HepG2 (cell line): ENCODE measurements around the gene NLGN2. TPM values are rescaled to one million over a fixed set of nuclear protein-coding genes. Genes with fewer than 3 reads are reported as not detected.

ENCODE experiments used
- ATAC-seq: fragments of 200-7000 bp; cut with Tn5 transposase; 3 replicates; pipeline ENCODE4 v1.9.1; 2020; ENCODE audit warnings: mild to moderate bottlenecking, moderate library complexity
- BruUV-seq: library from RNA; stranded (reverse); fragments of 400-500 nt; replicated peaks from 2 replicates; lab custom pipeline; 2021; lab: Mats Ljungman, UMichigan
- CTCF ChIA-PET: fragments of 300-600 bp; formaldehyde crosslinking; extraction: SDS; loops from one replicate; lab custom pipeline; 2021; ENCODE audit warnings: low total read pairs, inconsistent platforms, low intra/inter-chr PET ratio; lab: Yijun Ruan, JAX
- POLR2A ChIA-PET: fragments of 350-600 bp; sonication (Branson Sonifier 250); formaldehyde crosslinking; loops from one replicate; lab custom pipeline; 2020; ENCODE audit warnings: antibody characterized with exemption, inconsistent platforms; lab: Yijun Ruan, JAX
- DNase-seq: peaks from one replicate; pipeline ENCODE4 v3.0.0-alpha.2; 2015; ENCODE audit warnings: low spot score
- FAIRE-seq: peaks from 3 replicates; lab custom pipeline; 2011; peaks lifted over from hg19 to GRCh38; lab: Jason Lieb, UNC
- H2AFZ ChIP-seq: one replicate; pipeline ENCODE4 v1.6.1; 2011; ENCODE audit warnings: low read length, inconsistent platforms
- H3K27ac ChIP-seq: fragments of 300-600 bp; 3 replicates; pipeline ENCODE4 v1.8.0; 2011; ENCODE audit warnings: mixed run types, mild to moderate bottlenecking, mixed read lengths, low read length, inconsistent platforms; ENCODE audit not compliant: insufficient read depth; ENCODE audit errors: extremely low read length
- H3K27me3 ChIP-seq, 2 experiments: fragments of 200-600 bp in 1 of 2; 2 replicates in 1 of 2; 3 replicates in 1 of 2; pipeline versions ENCODE4 v1.6.0 to v1.8.0; 2011; ENCODE audit warnings: low read length in 2 of 2, mild to moderate bottlenecking in 2 of 2, moderate library complexity in 2 of 2, inconsistent platforms in 1 of 2; ENCODE audit not compliant: insufficient read depth in 2 of 2, control insufficient read depth in 1 of 2
- H3K36me3 ChIP-seq, 2 experiments: fragments of 200-600 bp in 1 of 2; replicated peaks in 1 of 2; 2 replicates in 1 of 2; 3 replicates in 1 of 2; pipeline versions ENCODE4 v1.5.1 to v1.8.0; 2011; ENCODE audit warnings: low read length in 2 of 2, inconsistent platforms in 1 of 2; ENCODE audit not compliant: insufficient read depth in 2 of 2, control insufficient read depth in 1 of 2
- H3K4me1 ChIP-seq: 2 replicates; pipeline ENCODE4 v1.5.1; 2012; ENCODE audit warnings: low read length, inconsistent platforms; ENCODE audit not compliant: insufficient read depth
- H3K4me2 ChIP-seq: 2 replicates; pipeline ENCODE4 v1.6.0; 2011; ENCODE audit warnings: low read depth, low read length, inconsistent platforms
- H3K4me3 ChIP-seq, 3 experiments: fragments of 200-600 bp in 1 of 3; sonication (generic), shearing (Covaris generic) in 1 of 3; replicated peaks in 1 of 3; 2 replicates each; pipeline ENCODE4 v1.5.1; 2011 to 2016; ENCODE audit warnings: low read length in 3 of 3, inconsistent platforms in 2 of 3, low read depth in 2 of 3, mild to moderate bottlenecking in 2 of 3, control low read depth in 1 of 3, mixed read lengths in 1 of 3; ENCODE audit not compliant: insufficient read depth in 1 of 3
- H3K79me2 ChIP-seq: one replicate; pipeline ENCODE4 v1.6.1; 2011; ENCODE audit warnings: low read length, inconsistent platforms; ENCODE audit not compliant: insufficient read depth
- H3K9ac ChIP-seq: 2 replicates; pipeline ENCODE4 v1.6.0; 2011; ENCODE audit warnings: mild to moderate bottlenecking, low read depth, low read length, inconsistent platforms; ENCODE audit not compliant: insufficient read depth
- H3K9me3 ChIP-seq: 2 replicates; pipeline ENCODE4 v1.5.1; 2012; ENCODE audit warnings: mild to moderate bottlenecking, low read length
- H4K20me1 ChIP-seq: 2 replicates; pipeline ENCODE4 v1.6.0; 2011; ENCODE audit warnings: inconsistent platforms, mild to moderate bottlenecking, low read length, moderate library complexity; ENCODE audit not compliant: insufficient read depth
- ATRX ChIP-seq: sonication (generic); formaldehyde crosslinking; IDR thresholded peaks from 2 replicates; pipeline ENCODE4 v1.4.0; 2020; ENCODE audit warnings: missing genetic modification reagents, borderline replicate concordance
- POLR2G ChIP-seq: fragments of 200-400 bp; formaldehyde crosslinking; IDR thresholded peaks from 2 replicates; pipeline ENCODE4 v1.6.1; 2018; ENCODE audit warnings: mild to moderate bottlenecking, low read depth, low read length, moderate library complexity
- SMAD1 ChIP-seq: sonication (generic); formaldehyde crosslinking; IDR thresholded peaks from 2 replicates; pipeline ENCODE4 v1.4.0; 2020; ENCODE audit warnings: missing genetic modification reagents, low read depth, mild to moderate bottlenecking, borderline replicate concordance
- THRA ChIP-seq: sonication (generic); formaldehyde crosslinking; IDR thresholded peaks from 2 replicates; pipeline ENCODE4 v1.4.0; 2020; ENCODE audit warnings: missing genetic modification reagents, borderline replicate concordance
- TRIM24 ChIP-seq: sonication (generic); formaldehyde crosslinking; IDR thresholded peaks from 2 replicates; pipeline ENCODE4 v1.8.0; 2022; ENCODE audit warnings: mild to moderate bottlenecking, missing genetic modification reagents
- ZNF687 ChIP-seq: sonication (generic); formaldehyde crosslinking; IDR thresholded peaks from 2 replicates; pipeline ENCODE4 v1.5.1; 2020; ENCODE audit warnings: mild to moderate bottlenecking, missing genetic modification reagents, moderate library complexity
- ZNF75D ChIP-seq: sonication (generic); formaldehyde crosslinking; IDR thresholded peaks from 2 replicates; pipeline ENCODE4 v1.8.1; 2023; ENCODE audit warnings: missing genetic modification reagents, mild to moderate bottlenecking, borderline replicate concordance
- WGBS: methylation state at CpG from one replicate; pipeline ENCODE4 v1.1.6; 2017; ENCODE audit warnings: low lambda C conversion rate; 5-methylcytosine and 5-hydroxymethylcytosine counted together
- in situ Hi-C: cut with HindIII; loops from 2 replicates; pipeline ENCODE4 v1.10.0; 2017; ENCODE audit warnings: low pct_unique_long_range_greater_than_20kb; ENCODE audit not compliant: extremely low pct_ligation_motif_present
- intact Hi-C: fragments of 100-400 bp; cut with micrococcal nuclease; formaldehyde crosslinking; loops from one replicate; pipeline ENCODE4 v1.10.0; 2022; ENCODE audit not compliant: unreplicated experiment
- polyA plus RNA-seq, 8 experiments: library from polyadenylated mRNA; depleted of rRNA in 3 of 8; stranded (reverse) in 7 of 8; unstranded in 1 of 8; fragments of >200 nt; fragmentation: Illumina TruSeq in 4 of 8; extraction: Trizol in 4 of 8; gene quantifications; 2 replicates each; pipeline versions ENCODE4 v1.2.1 to v1.2.3, GENCODE V29; 2011 to 2016; ENCODE audit warnings: low read depth in 4 of 8, missing spikeins in 1 of 8, mixed read lengths in 1 of 8; ENCODE audit not compliant: insufficient read depth in 1 of 8
- total RNA-seq, 5 experiments: library from RNA; depleted of rRNA; stranded (reverse); fragments of >200 nt; fragmentation: Illumina TruSeq; extraction: Trizol; gene quantifications; 2 replicates each; pipeline ENCODE4 v1.2.3, GENCODE V29; 2016; ENCODE audit warnings: low read depth in 1 of 5

Gene NLGN2
- total and polyA plus RNA-seq, 2 of the 13 experiments (the other 11 are each of a cell fraction or from before 2014, with no cell fraction given), result 1.9 to 11.0 TPM

GRCh38 chr17:7418472-7419152 lies 11.0 kb downstream of the NLGN2 start:
- in situ Hi-C loops, result no loop called here
- TF ChIP-seq ZNF75D (CRISPR knock-in tag) (no peak), ZNF687 (CRISPR knock-in tag) (peak; percentile 25; the same call in 1 of the 2 replicates), THRA (CRISPR knock-in tag) (no peak), SMAD1 (no peak), ATRX (CRISPR knock-in tag) (no peak), POLR2G (0 out of 2 replicates have a peak, but pooled peaks have one; percentile 22), TRIM24 (no peak)
- Histone ChIP-seq H3K4me1 (peaks cover 13% of the 10 kb centered on the region; the same call in 1 of the 2 replicates), H3K27ac (no peak overlapping the region), H3K36me3 (no peaks in the 10 kb centered on the region), H3K79me2 (no peaks in the 10 kb centered on the region), H3K9me3 (no peaks in the 10 kb centered on the region), H3K4me2 (no peak overlapping the region), H2AFZ (no peak overlapping the region), H3K4me3 (no peak overlapping the region), H3K9ac (no peak overlapping the region), H3K27me3 (peaks cover 2 to 5% of the 10 kb centered on the region in 2 experiments; a peak in 1 of 5 replicates), H4K20me1 (no peaks in the 10 kb centered on the region)
- CTCF ChIA-PET, result no interaction called here
- FAIRE-seq, result no peak
- WGBS, result 67% methylated on average over 15 of the region's 18 CpGs
- no peak for DNase-seq
- POLR2A ChIA-PET, result no interaction called here
- no peak for ATAC-seq
- BruUV-seq, result no TSS peak
- intact Hi-C loops, result no loop called here
